H1 (cell line): Measurements from ENCODE around the gene PDIA3. TPM values are rescaled to one million over a fixed set of nuclear protein-coding genes. Genes with fewer than 3 reads are reported as not detected.

Source experiments
- CTCF ChIA-PET: fragments of 300-600 bp; sonication (Branson Sonifier 250); formaldehyde crosslinking; loops from one replicate; lab custom pipeline; 2021; ENCODE audit not compliant: partially characterized antibody; lab: Charles Lee
- POLR2A ChIA-PET: fragments of 300-600 bp; sonication (Branson Sonifier 250); formaldehyde crosslinking; loops from one replicate; lab custom pipeline; 2021; ENCODE audit warnings: inconsistent platforms; ENCODE audit not compliant: partially characterized antibody; lab: Charles Lee
- DNase-seq, 2 experiments: peaks; one replicate each; pipeline versions ENCODE4 v3.0.0 to v3.0.0-alpha.2; 2010 to 2022; ENCODE audit warnings: low spot score in 2 of 2, low read depth in 1 of 2, mixed read lengths in 1 of 2
- FAIRE-seq: peaks from 2 replicates; lab custom pipeline; 2011; peaks lifted over from hg19 to GRCh38; lab: Jason Lieb, UNC
- H2AFZ ChIP-seq: 2 replicates; pipeline ENCODE4 v1.8.1; 2012; ENCODE audit warnings: low read length, inconsistent platforms
- H2AK5ac ChIP-seq: 2 replicates; pipeline ENCODE4 v1.6.1; 2013; ENCODE audit warnings: low read depth, low read length
- H2BK120ac ChIP-seq: replicated peaks from 2 replicates; pipeline ENCODE3; 2013; ENCODE audit warnings: low read depth, low read length, inconsistent platforms
- H2BK12ac ChIP-seq: 2 replicates; pipeline ENCODE4 v1.6.1; 2013; ENCODE audit warnings: low read depth, low read length
- H2BK15ac ChIP-seq: 2 replicates; pipeline ENCODE4 v1.6.1; 2013; ENCODE audit warnings: low read length
- H2BK20ac ChIP-seq: 2 replicates; pipeline ENCODE4 v1.6.1; 2013; ENCODE audit warnings: low read length
- H2BK5ac ChIP-seq: 2 replicates; pipeline ENCODE4 v1.6.1; 2013; ENCODE audit warnings: low read depth, low read length
- H3K14ac ChIP-seq: 2 replicates; pipeline ENCODE4 v1.6.1; 2013; ENCODE audit warnings: inconsistent platforms; ENCODE audit not compliant: insufficient read length
- H3K18ac ChIP-seq: 2 replicates; pipeline ENCODE4 v1.6.1; 2013; ENCODE audit warnings: low read length; ENCODE audit errors: extremely low read depth
- H3K23ac ChIP-seq: 2 replicates; pipeline ENCODE4 v1.6.1; 2013; ENCODE audit warnings: inconsistent platforms; ENCODE audit not compliant: insufficient read length
- H3K23me2 ChIP-seq: 2 replicates; pipeline ENCODE4 v1.6.1; 2013; ENCODE audit warnings: low read depth, low read length
- H3K27ac ChIP-seq: 2 replicates; pipeline ENCODE4 v1.6.1; 2011; ENCODE audit warnings: low read depth, low read length, inconsistent platforms
- H3K27me3 ChIP-seq, 4 experiments: replicated peaks in 1 of 4; 1 replicate in 1 of 4; 2 replicates in 3 of 4; pipeline versions ENCODE4 v1.6.1 to v1.8.1; 2011 to 2013; ENCODE audit warnings: low read length in 3 of 4, mild to moderate bottlenecking in 3 of 4, inconsistent platforms in 2 of 4, mixed read lengths in 2 of 4, moderate library complexity in 1 of 4; ENCODE audit not compliant: control insufficient read depth in 3 of 4, insufficient read depth in 3 of 4; ENCODE audit errors: extremely low read depth in 1 of 4
- H3K36me3 ChIP-seq, 4 experiments: 2 replicates each; pipeline versions ENCODE4 v1.6.1 to v1.8.1; 2011 to 2013; ENCODE audit warnings: mild to moderate bottlenecking in 4 of 4, low read length in 3 of 4, moderate library complexity in 2 of 4, control low read depth in 1 of 4, inconsistent platforms in 1 of 4; ENCODE audit not compliant: insufficient read depth in 4 of 4, control insufficient read depth in 2 of 4
- H3K4ac ChIP-seq: replicated peaks from 2 replicates; pipeline ENCODE3; 2013; ENCODE audit warnings: low read length, low read depth, mixed read lengths, inconsistent platforms; ENCODE audit not compliant: insufficient read length
- H3K4me1 ChIP-seq, 4 experiments: replicated peaks in 1 of 4; 1 replicate in 1 of 4; 2 replicates in 3 of 4; pipeline versions ENCODE4 v1.6.1 to v1.8.1; 2011 to 2013; ENCODE audit warnings: low read length in 3 of 4, inconsistent platforms in 2 of 4, mixed read lengths in 1 of 4; ENCODE audit not compliant: insufficient read depth in 4 of 4, control insufficient read depth in 3 of 4
- H3K4me2 ChIP-seq, 2 experiments: 2 replicates each; pipeline versions ENCODE4 v1.6.1 to v1.8.1; 2011 to 2013; ENCODE audit warnings: low read depth in 2 of 2, low read length in 2 of 2, control low read depth in 1 of 2, inconsistent platforms in 1 of 2, mild to moderate bottlenecking in 1 of 2; ENCODE audit not compliant: insufficient read depth in 1 of 2
- H3K4me3 ChIP-seq, 4 experiments: fragments of 200-600, 300-600 bp in 1 of 4; sonication (generic), shearing (Covaris generic), sonication (Bioruptor Twin) in 1 of 4; 2 replicates each; pipeline versions ENCODE4 v1.5.1 to v1.8.1; 2011 to 2016; ENCODE audit warnings: low read length in 4 of 4, low read depth in 3 of 4, control low read depth in 2 of 4, inconsistent platforms in 2 of 4, mild to moderate bottlenecking in 2 of 4, mixed read lengths in 1 of 4, moderate library complexity in 1 of 4; ENCODE audit not compliant: insufficient read depth in 2 of 4; ENCODE audit errors: extremely low read depth in 1 of 4
- H3K56ac ChIP-seq: replicated peaks from 2 replicates; pipeline ENCODE3; 2013; ENCODE audit warnings: low read depth, mild to moderate bottlenecking, mixed read lengths, low read length, inconsistent platforms; ENCODE audit not compliant: insufficient read length
- H3K79me1 ChIP-seq: 2 replicates; pipeline ENCODE4 v1.6.1; 2013; ENCODE audit warnings: low read depth, low read length, control low read depth
- H3K79me2 ChIP-seq, 2 experiments: 2 replicates each; pipeline versions ENCODE4 v1.6.1 to v1.8.1; 2012 to 2013; ENCODE audit warnings: low read length in 2 of 2, mild to moderate bottlenecking in 2 of 2, inconsistent platforms in 1 of 2; ENCODE audit not compliant: insufficient read depth in 2 of 2, control insufficient read depth in 1 of 2
- H3K9ac ChIP-seq, 4 experiments: replicated peaks in 1 of 4; 1 replicate in 1 of 4; 2 replicates in 3 of 4; pipeline versions ENCODE4 v1.6.1 to v1.8.1; 2011 to 2013; ENCODE audit warnings: low read depth in 3 of 4, low read length in 3 of 4, control low read depth in 2 of 4, mild to moderate bottlenecking in 2 of 4, moderate library complexity in 2 of 4, inconsistent platforms in 1 of 4; ENCODE audit errors: extremely low read depth in 1 of 4
- H3K9me3 ChIP-seq, 2 experiments: 2 replicates each; pipeline versions ENCODE4 v1.6.1 to v1.8.1; 2012 to 2013; ENCODE audit warnings: mild to moderate bottlenecking in 2 of 2, moderate library complexity in 2 of 2, control low read depth in 1 of 2, inconsistent platforms in 1 of 2, low read depth in 1 of 2, low read length in 1 of 2, mixed read lengths in 1 of 2; ENCODE audit not compliant: insufficient read depth in 2 of 2
- H4K20me1 ChIP-seq, 2 experiments: replicated peaks in 1 of 2; 2 replicates each; pipeline versions ENCODE3 to v1.8.1; 2011 to 2013; ENCODE audit warnings: inconsistent platforms in 2 of 2, low read length in 2 of 2, mild to moderate bottlenecking in 1 of 2; ENCODE audit not compliant: insufficient read depth in 2 of 2, control insufficient read depth in 1 of 2
- H4K5ac ChIP-seq: 2 replicates; pipeline ENCODE4 v1.6.1; 2013; ENCODE audit warnings: low read length, low read depth, mixed read lengths, inconsistent platforms; ENCODE audit not compliant: insufficient read length
- H4K8ac ChIP-seq: 2 replicates; pipeline ENCODE4 v1.8.0; 2013; ENCODE audit warnings: mild to moderate bottlenecking, moderate library complexity, low read length, inconsistent platforms; ENCODE audit not compliant: insufficient read depth; ENCODE audit errors: extremely low read depth
- H4K91ac ChIP-seq: replicated peaks from 2 replicates; pipeline ENCODE3; 2013; ENCODE audit warnings: low read length, mixed read lengths, inconsistent platforms; ENCODE audit not compliant: insufficient read length
- BCL11A ChIP-seq, 2 experiments: IDR thresholded peaks; one replicate each; pipeline ENCODE4 v1.6.1; 2011; ENCODE audit warnings: low read depth in 2 of 2, low read length in 2 of 2, mild to moderate bottlenecking in 2 of 2
- CBX5 ChIP-seq: fragments of 300-800, 300-1000 bp; sonication (generic); IDR thresholded peaks from 2 replicates; pipeline ENCODE4 v1.7.1; 2016; ENCODE audit warnings: antibody characterized with exemption, low read length, low read depth
- CBX8 ChIP-seq: fragments of 300-800, 300-1000 bp; sonication (generic); IDR thresholded peaks from 2 replicates; pipeline ENCODE4 v1.7.1; 2016; ENCODE audit warnings: low read depth, low read length, borderline replicate concordance
- EZH2 ChIP-seq: fragments of 200-600 bp; sonication (generic); IDR thresholded peaks from 2 replicates; pipeline ENCODE4 v1.7.1; 2012; ENCODE audit warnings: low read depth, mild to moderate bottlenecking, moderate library complexity, low read length, inconsistent platforms; ENCODE audit not compliant: severe bottlenecking
- POLR2A ChIP-seq, 2 experiments: IDR thresholded peaks; 1 replicate in 1 of 2; 2 replicates in 1 of 2; pipeline ENCODE4 v1.6.1; 2011; ENCODE audit warnings: low read depth in 2 of 2, low read length in 2 of 2, mild to moderate bottlenecking in 2 of 2; ENCODE audit errors: control extremely low read depth in 1 of 2
- RFX5 ChIP-seq: IDR thresholded peaks from 2 replicates; pipeline ENCODE4 v1.6.1; 2011; ENCODE audit warnings: low read depth, low read length, improper control_type of control experiment, borderline replicate concordance
- SP4 ChIP-seq: IDR thresholded peaks from 2 replicates; pipeline ENCODE4 v1.6.1; 2012; ENCODE audit warnings: low read length, inconsistent platforms
- WGBS, 2 experiments: shearing (Covaris generic) in 1 of 2; methylation state at CpG; one replicate each; pipeline versions ENCODE4 v1.1.6 to v1.1.7; 2013 to 2015; ENCODE audit warnings: low lambda C conversion rate in 2 of 2, mixed read lengths in 2 of 2, inconsistent platforms in 1 of 2, low coverage in 1 of 2, missing lambda C conversion rate in 1 of 2; ENCODE audit not compliant: insufficient replicate concordance in 2 of 2, insufficient coverage in 1 of 2, insufficient read length in 1 of 2; ENCODE audit errors: extremely low coverage in 1 of 2, missing lambda C conversion rate in 1 of 2; 5-methylcytosine and 5-hydroxymethylcytosine counted together
- polyA plus RNA-seq, 7 experiments: library from polyadenylated mRNA; depleted of rRNA in 3 of 7; stranded (reverse) in 5 of 7; unstranded in 2 of 7; fragments of >200 nt in 5 of 7; fragments of 200-250 nt in 2 of 7; gene quantifications; 1 replicate in 5 of 7; 2 replicates in 1 of 7; 4 replicates in 1 of 7; pipeline versions ENCODE4 v1.2.1 to v1.2.3, GENCODE V29; 2011 to 2013; ENCODE audit warnings: missing spikeins in 2 of 7, mixed read lengths in 2 of 7
- total RNA-seq: library from RNA; stranded (reverse); fragmentation: NEBNext Ultra II Directional; extraction: Animal tissue kit (Norgen Biotek cat#: 25700); gene quantifications from 2 replicates; pipeline ENCODE4 v1.2.1, GENCODE V29; 2021
- TF ChIP-seq, protein P1 (sequence below): IDR thresholded peaks from 2 replicates; pipeline ENCODE4 v1.6.1; 2012; ENCODE audit warnings: low read length, inconsistent platforms
- TF ChIP-seq, protein P2 (sequence below), 3 experiments: IDR thresholded peaks; 1 replicate in 2 of 3; 2 replicates in 1 of 3; pipeline versions ENCODE4 v1.5.1 to v1.6.1; 2011; ENCODE audit warnings: low read length in 3 of 3, mild to moderate bottlenecking in 3 of 3, inconsistent platforms in 2 of 3, low read depth in 1 of 3, moderate library complexity in 1 of 3; ENCODE audit not compliant: insufficient read depth in 1 of 3; ENCODE audit errors: control extremely low read depth in 1 of 3

Gene PDIA3
- total and polyA plus RNA-seq, 2 of the 8 experiments (the other 6 are each of a cell fraction or from before 2014, with no cell fraction given) = 90.4 to 655 TPM

GRCh38 chr15:43702701-43703424 is 43.4 kb upstream of the PDIA3 start:
- Histone ChIP-seq H3K79me1 (no peaks in the 10 kb centered on the region), H3K4me2 (no peak overlapping the region), H2BK20ac (no peak overlapping the region), H3K14ac (no peak overlapping the region), H4K20me1 (no peaks in the 10 kb centered on the region), H2AK5ac (no peak overlapping the region), H3K27me3 (no peaks in the 10 kb centered on the region), H3K23me2 (no peaks in the 10 kb centered on the region), H3K27ac (no peak overlapping the region), H2AFZ (no peak overlapping the region), H3K18ac (no peak overlapping the region), H3K79me2 (no peaks in the 10 kb centered on the region), H3K4me3 (no peak overlapping the region), H3K9ac (no peak overlapping the region), H3K36me3 (no peaks in the 10 kb centered on the region; a peak in 2 of 8 replicates), H3K9me3 (no peaks in the 10 kb centered on the region), H4K8ac (no peak overlapping the region), H3K4me1 (no peaks in the 10 kb centered on the region), H3K23ac (no peak overlapping the region), H2BK15ac (no peak overlapping the region), H2BK5ac (no peak overlapping the region), H3K4ac (no peak overlapping the region), H3K56ac (no peak overlapping the region), H2BK12ac (no peak overlapping the region), H2BK120ac (no peak overlapping the region), H4K91ac (no peak overlapping the region), H4K5ac (no peak overlapping the region)
- WGBS, 2 experiments = 93% methylated on average over 8 of the region's 8 CpGs; no CpG with 5 or more reads in 1 of the 2 experiments
- ChIA-PET CTCF (interaction anchor here (0.6 to 1.0 kb wide), 3 partner anchors 69 to 961 kb away, joined by 3 to 4 read pairs (median 4); partner anchors contain the start of gene ELL3), POLR2A (no interaction called here)
- no peak for DNase-seq
- FAIRE-seq = no peak
- no peak for TF ChIP-seq EZH2
- no peak for TF ChIP-seq BCL11A (IDR thresholded peaks at IDR 0.05; ENCODE audit: low read depth in 2 of 2, low read length in 2 of 2)
- no peak for TF ChIP-seq CBX5
- TF ChIP-seq, protein P1, sequence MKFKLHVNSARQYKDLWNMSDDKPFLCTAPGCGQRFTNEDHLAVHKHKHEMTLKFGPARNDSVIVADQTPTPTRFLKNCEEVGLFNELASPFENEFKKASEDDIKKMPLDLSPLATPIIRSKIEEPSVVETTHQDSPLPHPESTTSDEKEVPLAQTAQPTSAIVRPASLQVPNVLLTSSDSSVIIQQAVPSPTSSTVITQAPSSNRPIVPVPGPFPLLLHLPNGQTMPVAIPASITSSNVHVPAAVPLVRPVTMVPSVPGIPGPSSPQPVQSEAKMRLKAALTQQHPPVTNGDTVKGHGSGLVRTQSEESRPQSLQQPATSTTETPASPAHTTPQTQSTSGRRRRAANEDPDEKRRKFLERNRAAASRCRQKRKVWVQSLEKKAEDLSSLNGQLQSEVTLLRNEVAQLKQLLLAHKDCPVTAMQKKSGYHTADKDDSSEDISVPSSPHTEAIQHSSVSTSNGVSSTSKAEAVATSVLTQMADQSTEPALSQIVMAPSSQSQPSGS = no peak
- TF ChIP-seq, protein P2, sequence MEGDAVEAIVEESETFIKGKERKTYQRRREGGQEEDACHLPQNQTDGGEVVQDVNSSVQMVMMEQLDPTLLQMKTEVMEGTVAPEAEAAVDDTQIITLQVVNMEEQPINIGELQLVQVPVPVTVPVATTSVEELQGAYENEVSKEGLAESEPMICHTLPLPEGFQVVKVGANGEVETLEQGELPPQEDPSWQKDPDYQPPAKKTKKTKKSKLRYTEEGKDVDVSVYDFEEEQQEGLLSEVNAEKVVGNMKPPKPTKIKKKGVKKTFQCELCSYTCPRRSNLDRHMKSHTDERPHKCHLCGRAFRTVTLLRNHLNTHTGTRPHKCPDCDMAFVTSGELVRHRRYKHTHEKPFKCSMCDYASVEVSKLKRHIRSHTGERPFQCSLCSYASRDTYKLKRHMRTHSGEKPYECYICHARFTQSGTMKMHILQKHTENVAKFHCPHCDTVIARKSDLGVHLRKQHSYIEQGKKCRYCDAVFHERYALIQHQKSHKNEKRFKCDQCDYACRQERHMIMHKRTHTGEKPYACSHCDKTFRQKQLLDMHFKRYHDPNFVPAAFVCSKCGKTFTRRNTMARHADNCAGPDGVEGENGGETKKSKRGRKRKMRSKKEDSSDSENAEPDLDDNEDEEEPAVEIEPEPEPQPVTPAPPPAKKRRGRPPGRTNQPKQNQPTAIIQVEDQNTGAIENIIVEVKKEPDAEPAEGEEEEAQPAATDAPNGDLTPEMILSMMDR (IDR thresholded peaks at IDR 0.05; ENCODE audit: control extremely low read depth in 1 of 3, insufficient read depth in 1 of 3, low read depth in 1 of 3, low read length in 3 of 3) = no peak
- TF ChIP-seq SP4 = no peak
- no peak for TF ChIP-seq CBX8
- no peak for TF ChIP-seq POLR2A (IDR thresholded peaks at IDR 0.05; ENCODE audit: control extremely low read depth in 1 of 2, low read depth in 2 of 2, low read length in 2 of 2)
- TF ChIP-seq RFX5 = no peak
